ENCODE data around the gene MRPL14.

The MRPL14 gene

DNA sequence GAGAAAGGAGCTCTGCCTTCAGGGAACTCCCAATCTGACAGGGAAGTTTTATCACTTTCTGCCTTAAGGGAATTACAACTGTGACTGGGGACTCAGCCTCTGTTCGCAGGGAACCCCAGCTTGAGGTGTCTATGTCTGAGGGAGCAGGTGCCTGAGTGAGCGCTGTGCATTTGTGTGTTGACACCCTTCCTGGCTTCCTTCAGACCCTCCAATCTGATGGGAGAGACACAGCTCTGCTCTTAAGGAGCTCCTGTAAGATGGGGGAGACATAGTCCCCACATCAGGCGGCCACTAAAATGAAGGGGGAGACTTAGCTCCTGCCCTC, 62.3 kb downstream of the MRPL14 start:
- no peak for DNase-seq (ENCODE audit: low read depth)

DNA sequence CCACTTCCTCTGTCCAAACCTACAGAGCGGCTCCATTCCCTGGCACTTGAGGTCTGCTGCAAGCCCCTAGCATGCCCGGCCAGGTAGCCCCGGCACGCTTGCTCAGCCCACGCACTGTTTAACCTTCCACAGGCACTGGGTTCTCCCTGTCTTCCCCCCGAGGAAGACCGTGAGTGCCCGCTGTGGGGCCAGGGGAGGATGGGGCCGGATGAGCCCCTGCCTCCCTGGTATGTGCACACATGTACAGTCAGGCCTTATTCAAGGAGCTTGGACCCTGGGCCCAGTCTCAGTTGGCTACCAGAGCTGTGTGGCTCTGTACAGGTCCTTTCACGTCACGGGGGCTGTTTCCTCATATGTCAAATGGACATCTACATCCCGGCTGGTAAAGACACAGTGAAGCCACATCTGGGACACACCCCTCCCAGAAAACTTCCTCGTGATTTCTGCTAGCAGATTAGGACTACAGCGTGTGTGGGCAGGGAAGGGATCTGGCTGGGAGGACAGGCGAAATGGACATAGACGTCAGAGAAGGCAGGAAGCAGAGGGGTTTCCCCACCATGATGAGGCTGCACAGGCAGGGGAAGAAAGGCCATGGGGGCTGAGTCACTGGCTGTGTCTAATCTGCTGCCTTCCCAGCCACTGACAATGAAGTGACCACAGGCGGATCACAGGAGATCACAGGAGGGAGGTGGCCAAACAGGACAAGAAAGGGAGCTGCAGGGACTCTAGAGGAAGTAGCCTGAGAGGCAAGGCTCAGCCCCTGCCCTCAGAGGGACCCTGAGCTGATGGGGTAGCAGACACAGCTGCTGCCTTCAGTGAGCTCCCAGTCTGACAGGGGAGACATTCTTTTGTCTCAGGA, 62.9 kb downstream of the MRPL14 start:
- no peak for DNase-seq (ENCODE audit: low read depth)

DNA sequence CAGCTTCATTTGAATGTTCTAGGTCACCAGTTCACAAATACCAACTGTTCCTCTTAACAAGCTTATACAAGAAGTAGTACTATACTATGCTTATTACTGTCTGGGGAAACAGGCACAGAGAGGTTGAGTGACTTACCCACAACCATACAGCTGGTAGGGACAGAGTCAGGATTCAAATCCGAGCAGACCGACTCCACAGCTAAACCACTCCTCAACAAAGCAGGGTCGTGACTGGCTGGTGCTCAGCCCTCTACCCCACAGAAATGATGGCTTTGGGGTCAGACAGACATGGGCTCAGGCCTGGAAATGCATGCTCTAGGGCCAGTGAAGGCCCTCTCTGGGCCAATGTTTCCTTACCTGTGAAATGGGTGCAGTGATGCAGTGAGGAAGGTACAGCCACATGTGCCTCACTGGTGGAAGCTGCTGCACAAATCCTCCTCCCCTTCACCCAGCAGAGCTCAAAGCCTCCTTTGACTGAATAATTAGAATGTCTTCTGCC, 63.6 kb downstream of the MRPL14 start:
- no peak for DNase-seq (ENCODE audit: low read depth)
